ENCODE measurements around the gene USP6NL.

DNA sequence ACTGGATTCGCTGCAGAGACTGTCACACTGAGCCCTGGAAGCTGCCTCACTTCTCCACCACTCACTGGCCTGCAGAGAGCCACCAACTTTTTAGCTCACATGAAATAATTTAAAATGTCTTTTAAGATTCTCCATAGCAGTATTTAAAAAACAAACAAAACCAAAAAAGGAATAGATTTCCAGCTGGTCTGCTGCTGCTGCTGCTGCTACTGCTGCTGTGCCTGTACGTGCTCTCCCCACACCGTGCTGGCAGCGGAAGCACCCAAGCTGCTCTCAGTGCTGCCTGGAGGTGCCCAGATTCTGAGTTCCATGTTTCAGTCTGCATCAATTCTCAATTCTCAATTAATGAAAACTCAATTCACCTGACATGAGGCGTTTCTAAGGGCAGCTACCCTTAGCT is 146.0 kb downstream of the USP6NL start:
- TF ChIP-seq, protein P1, sequence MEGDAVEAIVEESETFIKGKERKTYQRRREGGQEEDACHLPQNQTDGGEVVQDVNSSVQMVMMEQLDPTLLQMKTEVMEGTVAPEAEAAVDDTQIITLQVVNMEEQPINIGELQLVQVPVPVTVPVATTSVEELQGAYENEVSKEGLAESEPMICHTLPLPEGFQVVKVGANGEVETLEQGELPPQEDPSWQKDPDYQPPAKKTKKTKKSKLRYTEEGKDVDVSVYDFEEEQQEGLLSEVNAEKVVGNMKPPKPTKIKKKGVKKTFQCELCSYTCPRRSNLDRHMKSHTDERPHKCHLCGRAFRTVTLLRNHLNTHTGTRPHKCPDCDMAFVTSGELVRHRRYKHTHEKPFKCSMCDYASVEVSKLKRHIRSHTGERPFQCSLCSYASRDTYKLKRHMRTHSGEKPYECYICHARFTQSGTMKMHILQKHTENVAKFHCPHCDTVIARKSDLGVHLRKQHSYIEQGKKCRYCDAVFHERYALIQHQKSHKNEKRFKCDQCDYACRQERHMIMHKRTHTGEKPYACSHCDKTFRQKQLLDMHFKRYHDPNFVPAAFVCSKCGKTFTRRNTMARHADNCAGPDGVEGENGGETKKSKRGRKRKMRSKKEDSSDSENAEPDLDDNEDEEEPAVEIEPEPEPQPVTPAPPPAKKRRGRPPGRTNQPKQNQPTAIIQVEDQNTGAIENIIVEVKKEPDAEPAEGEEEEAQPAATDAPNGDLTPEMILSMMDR (conservative IDR thresholded peaks at IDR 0.05 in 1 of 2, IDR thresholded peaks at IDR 0.05 in 1 of 2; ENCODE audit: extremely low read depth in 1 of 2, insufficient read depth in 1 of 2, low read depth in 1 of 2, low read length in 2 of 2) = no peak
- TF ChIP-seq EZH2 (IDR thresholded peaks at IDR 0.05; ENCODE audit: borderline replicate concordance, low read length) = no peak
